H4 (cell line): ENCODE measurements around the gene ANKH. TPM values are rescaled to one million over a fixed set of nuclear protein-coding genes. Genes with fewer than 3 reads are reported as not detected.
A peak's percentile ranks its signal among the peaks of the same experiment; 100 is the strongest.

Source experiments
- DNase-seq: peaks from one replicate; pipeline ENCODE4 v3.0.0-alpha.2; 2015; ENCODE audit warnings: low spot score
- total RNA-seq: library from RNA; depleted of rRNA; stranded (reverse); fragments of >200 nt; shearing (Covaris generic); gene quantifications from 2 replicates; pipeline ENCODE4 v1.2.3, GENCODE V29; 2014; rRNA removed

Gene ANKH
- total RNA-seq, 1 experiment from 2014 or later, result 20.8 TPM

GRCh38 chr5:14665101-14665822 is 206.3 kb downstream of the ANKH start:
- DNase-seq, result peak; percentile 26

GRCh38 chr5:14664270-14665100 is 207.1 kb downstream of the ANKH start, which contains the start of gene OTULIN:
OTULIN (plus strand) TSS chr5:14664718; CDS start chr5:14664826, 108 bp downstream.
- peak; percentile 91 for DNase-seq

GRCh38 chr5:14663734-14664269 is 207.8 kb downstream of the ANKH start:
- DNase-seq, result no peak

GRCh38 chr5:14662721-14663260 is 208.8 kb downstream of the ANKH start:
- no peak for DNase-seq

GRCh38 chr5:14660833-14661232 is 210.7 kb downstream of the ANKH start:
- no peak for DNase-seq

- peak; percentile 42 for DNase-seq
Observed at GRCh38 chr5:14659821-14660607, 211.6 kb downstream of the ANKH start.

GRCh38 chr5:14656898-14657297 is 214.7 kb downstream of the ANKH start:
- no peak for DNase-seq

- no peak for DNase-seq
Observed at GRCh38 chr5:14655146-14655741, 216.3 kb downstream of the ANKH start.

Other genes starting within 250 kb of the ANKH start
- gene OTULIN, start 207.1 kb downstream of the ANKH start, total RNA-seq, result 23.0 and 32.7 TPM in 2 replicates